Measurements from ENCODE around the gene PRRT1.
"Not testable (repeated sequence)": the region's sequence is repeated elsewhere in the genome, so short reads cannot be mapped to it uniquely, and the experiment has no call there.

Gene PRRT1

GRCh38 chr6:32151863-32152768 lies at the start of gene PRRT1:
PRRT1 (minus strand) TSS chr6:32151939; CDS start chr6:32151827, 112 bp downstream.
- no peak for DNase-seq (ENCODE audit: low read depth)

- no peak for DNase-seq (ENCODE audit: low read depth)
These were observed 49.2 kb upstream of the PRRT1 start for GRCh38 chr6:32200711-32201475.

GRCh38 chr6:32198866-32199265 lies 47.1 kb upstream of the PRRT1 start:
- DNase-seq (ENCODE audit: low read depth), result no peak

- DNase-seq (ENCODE audit: low read depth), result no peak
These were observed 46.6 kb upstream of the PRRT1 start for GRCh38 chr6:32198345-32198696.

- no peak for DNase-seq (ENCODE audit: low read depth)
These were observed 45.2 kb upstream of the PRRT1 start for GRCh38 chr6:32196682-32197616.

- DNase-seq (ENCODE audit: low read depth), result peak; percentile 55
These were observed 44.4 kb upstream of the PRRT1 start for GRCh38 chr6:32195902-32196681.

- DNase-seq (ENCODE audit: low read depth), result peak; percentile 100
These were observed 43.8 kb upstream of the PRRT1 start for GRCh38 chr6:32195652-32195901.

- DNase-seq (ENCODE audit: low read depth), result no peak
These were observed 43.3 kb upstream of the PRRT1 start for GRCh38 chr6:32194825-32195651.

- DNase-seq (ENCODE audit: low read depth), result no peak
These were observed 42.6 kb upstream of the PRRT1 start for GRCh38 chr6:32194388-32194787.

- not testable (repeated sequence) for DNase-seq (ENCODE audit: low read depth)
These were observed 41.4 kb upstream of the PRRT1 start for GRCh38 chr6:32193096-32193495.

GRCh38 chr6:32192608-32193039 lies 40.9 kb upstream of the PRRT1 start, which contains the start of gene GPSM3:
GPSM3 (minus strand) TSS chr6:32192643; CDS start chr6:32192513, 130 bp downstream.
- no peak for DNase-seq (ENCODE audit: low read depth)

GRCh38 chr6:32191696-32192607 lies 40.2 kb upstream of the PRRT1 start:
- DNase-seq (ENCODE audit: low read depth), result no peak

- DNase-seq (ENCODE audit: low read depth), result no peak
These were observed 39.4 kb upstream of the PRRT1 start for GRCh38 chr6:32190911-32191677.

- DNase-seq (ENCODE audit: low read depth), result peak; percentile 69
These were observed 38.5 kb upstream of the PRRT1 start, which contains the start of gene PBX2 for GRCh38 chr6:32190054-32190851. PBX2 (minus strand) TSS chr6:32190202; CDS start chr6:32189915, 287 bp downstream.

- no peak for DNase-seq (ENCODE audit: low read depth)
These were observed 38.0 kb upstream of the PRRT1 start for GRCh38 chr6:32189742-32190053.

- DNase-seq (ENCODE audit: low read depth), result no peak
These were observed 37.5 kb upstream of the PRRT1 start for GRCh38 chr6:32189069-32189741.

GRCh38 chr6:32188381-32189068 lies 36.8 kb upstream of the PRRT1 start:
- no peak for DNase-seq (ENCODE audit: low read depth)
